ENCODE measurements around the gene PLA1A.

DNA sequence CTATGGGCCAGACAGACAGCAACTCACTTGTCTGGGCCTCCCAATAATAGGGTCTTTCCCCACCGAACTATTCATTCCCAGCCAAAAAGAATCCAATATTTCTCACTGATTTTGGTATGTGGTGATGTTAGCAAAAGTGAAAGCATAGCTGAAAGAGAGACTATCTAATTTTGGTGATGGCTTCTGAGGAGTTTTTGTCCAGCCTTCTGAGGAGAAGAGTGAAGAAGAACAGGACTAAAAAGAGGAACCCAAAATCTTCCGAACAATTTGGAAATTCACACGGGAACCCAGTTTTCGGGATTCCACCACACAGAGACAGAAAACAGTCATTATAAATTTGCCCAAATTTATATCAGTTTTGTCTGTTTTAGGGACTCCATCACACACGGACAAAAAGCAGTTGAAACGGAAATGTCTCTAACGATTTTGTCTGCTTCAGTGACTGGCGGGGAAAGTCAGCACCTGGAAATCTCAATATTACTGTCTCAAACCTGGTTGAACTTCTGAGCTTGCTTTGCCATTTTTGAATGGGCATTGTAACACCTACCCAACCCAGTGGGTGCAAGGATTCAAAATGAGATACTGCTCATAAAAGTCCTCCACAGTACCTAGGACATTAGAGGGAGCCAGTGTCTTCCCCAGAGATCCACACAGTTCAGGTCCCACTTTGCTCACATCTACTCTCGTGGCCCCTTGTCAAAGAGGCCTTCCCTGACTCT, 47.3 kb upstream of the PLA1A start:
- TF ChIP-seq POLR2A (IDR thresholded peaks at IDR 0.05), result no peak
- TF ChIP-seq, protein P1, sequence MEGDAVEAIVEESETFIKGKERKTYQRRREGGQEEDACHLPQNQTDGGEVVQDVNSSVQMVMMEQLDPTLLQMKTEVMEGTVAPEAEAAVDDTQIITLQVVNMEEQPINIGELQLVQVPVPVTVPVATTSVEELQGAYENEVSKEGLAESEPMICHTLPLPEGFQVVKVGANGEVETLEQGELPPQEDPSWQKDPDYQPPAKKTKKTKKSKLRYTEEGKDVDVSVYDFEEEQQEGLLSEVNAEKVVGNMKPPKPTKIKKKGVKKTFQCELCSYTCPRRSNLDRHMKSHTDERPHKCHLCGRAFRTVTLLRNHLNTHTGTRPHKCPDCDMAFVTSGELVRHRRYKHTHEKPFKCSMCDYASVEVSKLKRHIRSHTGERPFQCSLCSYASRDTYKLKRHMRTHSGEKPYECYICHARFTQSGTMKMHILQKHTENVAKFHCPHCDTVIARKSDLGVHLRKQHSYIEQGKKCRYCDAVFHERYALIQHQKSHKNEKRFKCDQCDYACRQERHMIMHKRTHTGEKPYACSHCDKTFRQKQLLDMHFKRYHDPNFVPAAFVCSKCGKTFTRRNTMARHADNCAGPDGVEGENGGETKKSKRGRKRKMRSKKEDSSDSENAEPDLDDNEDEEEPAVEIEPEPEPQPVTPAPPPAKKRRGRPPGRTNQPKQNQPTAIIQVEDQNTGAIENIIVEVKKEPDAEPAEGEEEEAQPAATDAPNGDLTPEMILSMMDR (IDR thresholded peaks at IDR 0.05 in 4 of 5, conservative IDR thresholded peaks at IDR 0.05 in 1 of 5), result no peak

Data from gastrocnemius medialis (tissue), 4 donors.